Neuronal stem cell (in vitro differentiated cells): ENCODE results near the gene CLSTN3. TPM values are rescaled to one million over a fixed set of nuclear protein-coding genes. Genes with fewer than 3 reads are reported as not detected.

Experiments
- DNase-seq: peaks from one replicate; pipeline ENCODE4 v3.0.0-alpha.2; 2013; ENCODE audit warnings: low spot score
- H2AFZ ChIP-seq: one replicate; pipeline ENCODE4 v1.6.1; 2013; ENCODE audit warnings: mild to moderate bottlenecking, low read length, inconsistent platforms
- H2AK5ac ChIP-seq: 2 replicates; pipeline ENCODE4 v1.6.1; 2013; ENCODE audit warnings: low read depth, mild to moderate bottlenecking, inconsistent platforms, low read length, moderate library complexity, mixed read lengths
- H2BK120ac ChIP-seq: 2 replicates; pipeline ENCODE4 v1.6.1; 2013; ENCODE audit warnings: low read depth, mild to moderate bottlenecking, inconsistent platforms, low read length, moderate library complexity, mixed read lengths
- H2BK12ac ChIP-seq: one replicate; pipeline ENCODE4 v1.6.1; 2013; ENCODE audit warnings: low read length, inconsistent platforms
- H2BK15ac ChIP-seq: 2 replicates; pipeline ENCODE4 v1.6.1; 2013; ENCODE audit warnings: mild to moderate bottlenecking, low read length, inconsistent platforms, mixed read lengths
- H2BK5ac ChIP-seq: one replicate; pipeline ENCODE4 v1.6.1; 2013; ENCODE audit warnings: inconsistent platforms, mild to moderate bottlenecking, low read length, moderate library complexity
- H3K14ac ChIP-seq: one replicate; pipeline ENCODE4 v1.6.1; 2013; ENCODE audit warnings: low read length, inconsistent platforms
- H3K18ac ChIP-seq: 2 replicates; pipeline ENCODE4 v1.6.1; 2013; ENCODE audit warnings: low read length, inconsistent platforms
- H3K23ac ChIP-seq: 2 replicates; pipeline ENCODE4 v1.6.1; 2013; ENCODE audit warnings: low read depth, mild to moderate bottlenecking, mixed read lengths, low read length, inconsistent platforms; ENCODE audit not compliant: poor library complexity
- H3K27ac ChIP-seq: replicated peaks from 3 replicates; pipeline ENCODE4 v1.5.1; 2013; ENCODE audit warnings: low read length, inconsistent platforms
- H3K27me3 ChIP-seq, 3 experiments: 2 replicates each; pipeline ENCODE4 v1.6.1; 2013; ENCODE audit warnings: low read length in 3 of 3, mild to moderate bottlenecking in 2 of 3, inconsistent platforms in 1 of 3, low read depth in 1 of 3, mixed read lengths in 1 of 3, moderate library complexity in 1 of 3; ENCODE audit not compliant: control insufficient read depth in 3 of 3, insufficient read depth in 3 of 3
- H3K36me3 ChIP-seq, 2 donors: replicated peaks in 1 of 2; 2 replicates each; pipeline ENCODE4 v1.6.1; 2013; ENCODE audit warnings: low read length in 2 of 2; ENCODE audit not compliant: control insufficient read depth in 2 of 2, insufficient read depth in 2 of 2
- H3K4ac ChIP-seq: 2 replicates; pipeline ENCODE4 v1.6.1; 2013; ENCODE audit warnings: inconsistent platforms, mild to moderate bottlenecking, low read length, moderate library complexity
- H3K4me1 ChIP-seq, 2 donors: 1 replicate in 1 of 2; 2 replicates in 1 of 2; pipeline ENCODE4 v1.6.1; 2013; ENCODE audit warnings: low read length in 2 of 2, low read depth in 1 of 2; ENCODE audit not compliant: control insufficient read depth in 2 of 2, insufficient read depth in 1 of 2
- H3K4me2 ChIP-seq: one replicate; pipeline ENCODE4 v1.6.1; 2013; ENCODE audit warnings: mild to moderate bottlenecking, low read length, inconsistent platforms; ENCODE audit not compliant: insufficient read depth, poor library complexity, severe bottlenecking
- H3K4me3 ChIP-seq, 2 donors: 2 replicates each; pipeline ENCODE4 v1.5.1; 2013; ENCODE audit warnings: low read length in 2 of 2, mild to moderate bottlenecking in 2 of 2, inconsistent platforms in 1 of 2, moderate library complexity in 1 of 2
- H3K79me1 ChIP-seq: one replicate; pipeline ENCODE4 v1.6.1; 2013; ENCODE audit warnings: low read depth, mild to moderate bottlenecking, inconsistent platforms, low read length, moderate library complexity
- H3K9ac ChIP-seq: one replicate; pipeline ENCODE4 v1.6.1; 2013; ENCODE audit warnings: mild to moderate bottlenecking, low read depth, low read length, inconsistent platforms; ENCODE audit not compliant: poor library complexity
- H3K9me3 ChIP-seq, 2 donors: replicated peaks in 1 of 2; 2 replicates each; pipeline versions ENCODE3 to v1.6.1; 2013; ENCODE audit warnings: low read length in 2 of 2, mild to moderate bottlenecking in 2 of 2, inconsistent platforms in 1 of 2, low read depth in 1 of 2, mixed read lengths in 1 of 2, moderate library complexity in 1 of 2; ENCODE audit not compliant: control insufficient read depth in 2 of 2, insufficient read depth in 1 of 2
- H4K8ac ChIP-seq: one replicate; pipeline ENCODE4 v1.6.1; 2013; ENCODE audit warnings: low read depth, mild to moderate bottlenecking, inconsistent platforms, low read length, moderate library complexity
- H4K91ac ChIP-seq: one replicate; pipeline ENCODE4 v1.6.1; 2013; ENCODE audit warnings: low read length, low read depth, mild to moderate bottlenecking, inconsistent platforms; ENCODE audit not compliant: poor library complexity
- WGBS, 2 donors: extraction: QIAGEN DNeasy Blood & Tissue Kit; methylation state at CpG; one replicate each; pipeline ENCODE4 v1.1.7; 2013; ENCODE audit warnings: missing lambda C conversion rate in 2 of 2, mixed read lengths in 1 of 2; ENCODE audit not compliant: insufficient read length in 2 of 2, insufficient replicate concordance in 1 of 2; ENCODE audit errors: extremely low coverage in 2 of 2; 5-methylcytosine and 5-hydroxymethylcytosine counted together
- small RNA-seq: library from polyadenylated mRNA; stranded (forward); fragments of <200 nt; extraction: miRNeasy Mini kit (QIAGEN cat#:217004); gene quantifications from one replicate; pipeline ENCODE3, GENCODE V24; 2013; ENCODE audit not compliant: insufficient read depth

Gene CLSTN3

DNA sequence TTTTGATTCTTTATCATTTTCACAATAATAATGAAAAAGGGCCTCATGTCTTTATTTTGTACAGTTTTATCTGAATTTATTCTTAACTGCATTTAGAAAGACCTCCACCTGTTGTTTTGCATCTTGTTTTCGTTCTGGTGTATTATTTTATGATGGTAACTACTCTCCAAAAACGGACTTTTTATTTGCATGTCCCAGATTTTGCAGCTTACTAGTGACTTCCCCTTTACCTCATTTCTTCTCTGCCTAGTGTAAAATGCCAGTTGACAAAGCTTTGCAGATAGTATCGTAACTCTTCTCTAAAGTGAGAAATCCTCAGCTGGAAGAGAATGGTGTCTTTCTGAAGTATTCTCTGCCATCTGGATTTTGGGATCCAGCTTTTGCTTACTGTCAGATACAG, 76.5 kb downstream of the CLSTN3 start:
- H3K14ac ChIP-seq = no peak overlapping the region
- H3K27ac ChIP-seq = no peak overlapping the region
- H3K4me2 ChIP-seq = no peak overlapping the region
- no peak overlapping the region for H2AK5ac ChIP-seq
- H4K91ac ChIP-seq = no peak overlapping the region
- no peak overlapping the region for H2BK120ac ChIP-seq
- H3K9ac ChIP-seq = no peak overlapping the region
- no peak overlapping the region for H2BK15ac ChIP-seq
- H3K9me3 ChIP-seq = peaks cover 4 to 20% of the 10 kb centered on the region in 2 donors
- H2BK12ac ChIP-seq = no peak overlapping the region
- WGBS, 2 donors = no CpG with 5 or more reads among the region's 3 CpGs
- no peak overlapping the region for H3K23ac ChIP-seq
- no peak overlapping the region for H2AFZ ChIP-seq
- no peak overlapping the region for H3K18ac ChIP-seq
- no peaks in the 10 kb centered on the region for H3K27me3 ChIP-seq
- H3K4ac ChIP-seq = no peak overlapping the region
- H3K79me1 ChIP-seq = peaks cover 2% of the 10 kb centered on the region
- no peak overlapping the region for H2BK5ac ChIP-seq
- DNase-seq = no peak
- H4K8ac ChIP-seq = no peak overlapping the region
- peaks cover 53 to 93% of the 10 kb centered on the region in 2 donors for H3K36me3 ChIP-seq
- H3K4me1 ChIP-seq = no peaks in the 10 kb centered on the region
- H3K4me3 ChIP-seq = no peak overlapping the region

DNA sequence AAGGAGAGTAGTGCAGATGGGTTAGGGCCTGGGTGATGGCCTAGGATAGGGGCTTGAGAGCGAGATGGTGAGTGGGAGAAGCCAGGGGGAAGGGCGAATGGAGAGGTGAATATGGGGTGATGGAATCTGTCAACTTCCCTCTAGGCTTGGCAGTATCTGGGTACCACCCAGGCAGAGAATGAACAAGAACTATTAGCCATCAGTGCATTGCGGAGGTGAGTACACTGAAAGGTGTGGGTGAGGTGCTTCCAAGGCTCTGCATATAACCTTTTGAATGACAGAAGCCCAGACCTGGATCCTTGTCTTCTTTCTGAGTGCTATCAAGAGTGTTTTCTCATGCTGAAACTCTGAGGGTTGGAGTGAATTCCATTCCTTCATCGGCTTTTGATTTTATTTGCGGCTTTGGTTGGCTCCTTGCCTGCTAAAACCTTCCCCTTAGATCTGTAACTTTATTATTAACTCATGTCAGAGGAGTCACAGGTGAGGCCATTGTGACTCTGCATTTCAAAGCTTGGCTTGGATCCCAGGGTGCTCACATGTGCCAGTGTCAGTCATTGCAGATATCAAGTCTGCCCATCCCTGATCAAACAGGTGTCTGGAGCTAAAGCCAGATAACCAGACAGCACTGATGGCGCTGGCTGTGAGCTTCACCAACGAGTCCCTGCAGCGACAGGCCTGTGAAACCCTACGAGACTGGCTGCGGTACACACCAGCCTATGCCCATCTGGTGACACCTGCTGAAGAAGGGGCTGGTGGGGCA, 77.9 kb downstream of the CLSTN3 start:
- Histone ChIP-seq H2BK5ac (no peak overlapping the region), H3K79me1 (peaks cover 2% of the 10 kb centered on the region), H3K36me3 (peaks cover 45 to 86% of the 10 kb centered on the region in 2 donors), H3K27me3 (no peaks in the 10 kb centered on the region), H3K9me3 (peaks cover 5 to 22% of the 10 kb centered on the region in 2 donors), H3K4me2 (no peak overlapping the region), H3K14ac (peak overlapping the region; percentile 74), H2AFZ (no peak overlapping the region), H3K9ac (no peak overlapping the region), H3K4me3 (no peak overlapping the region), H2AK5ac (no peak overlapping the region), H4K91ac (no peak overlapping the region), H2BK15ac (no peak overlapping the region), H4K8ac (no peak overlapping the region), H3K18ac (no peak overlapping the region), H2BK12ac (peak overlapping the region; percentile 30), H2BK120ac (no peak overlapping the region), H3K27ac (no peak overlapping the region), H3K4me1 (no peaks in the 10 kb centered on the region), H3K4ac (no peak overlapping the region), H3K23ac (no peak overlapping the region)
- DNase-seq = no peak
- no CpG with 5 or more reads among the region's 10 CpGs for WGBS, 2 donors

Small RNAs within 50 kb of the gene (small RNA-seq; reads per million reads assigned to genes)
- gene RNU6-485P = not detected
